GM19395 (cell line): ENCODE data around the gene NXF3.
"Not testable (repeated sequence)": the region's sequence is repeated elsewhere in the genome, so short reads cannot be mapped to it uniquely, and the experiment has no call there.

Source experiments
- ATAC-seq: cut with Tn5 transposase; IDR thresholded peaks from one replicate; pipeline ENCODE4 v1.9.1; 2021; ENCODE audit warnings: mild to moderate bottlenecking, moderate library complexity; ENCODE audit not compliant: unreplicated experiment

Gene NXF3

GRCh38 chrX:103051260-103051789 is 41.6 kb downstream of the NXF3 start:
- ATAC-seq: no peak

GRCh38 chrX:103033371-103033770 is 59.6 kb downstream of the NXF3 start:
- ATAC-seq: not testable (repeated sequence)
